Measurements from ENCODE around the gene EML1. TPM values are rescaled to one million over a fixed set of nuclear protein-coding genes. Genes with fewer than 3 reads are reported as not detected.
A peak's percentile ranks its signal among the peaks of the same experiment; 100 is the strongest.

The EML1 gene
- total RNA-seq, 1 donor from 2014 or later: 5.1 TPM

DNA sequence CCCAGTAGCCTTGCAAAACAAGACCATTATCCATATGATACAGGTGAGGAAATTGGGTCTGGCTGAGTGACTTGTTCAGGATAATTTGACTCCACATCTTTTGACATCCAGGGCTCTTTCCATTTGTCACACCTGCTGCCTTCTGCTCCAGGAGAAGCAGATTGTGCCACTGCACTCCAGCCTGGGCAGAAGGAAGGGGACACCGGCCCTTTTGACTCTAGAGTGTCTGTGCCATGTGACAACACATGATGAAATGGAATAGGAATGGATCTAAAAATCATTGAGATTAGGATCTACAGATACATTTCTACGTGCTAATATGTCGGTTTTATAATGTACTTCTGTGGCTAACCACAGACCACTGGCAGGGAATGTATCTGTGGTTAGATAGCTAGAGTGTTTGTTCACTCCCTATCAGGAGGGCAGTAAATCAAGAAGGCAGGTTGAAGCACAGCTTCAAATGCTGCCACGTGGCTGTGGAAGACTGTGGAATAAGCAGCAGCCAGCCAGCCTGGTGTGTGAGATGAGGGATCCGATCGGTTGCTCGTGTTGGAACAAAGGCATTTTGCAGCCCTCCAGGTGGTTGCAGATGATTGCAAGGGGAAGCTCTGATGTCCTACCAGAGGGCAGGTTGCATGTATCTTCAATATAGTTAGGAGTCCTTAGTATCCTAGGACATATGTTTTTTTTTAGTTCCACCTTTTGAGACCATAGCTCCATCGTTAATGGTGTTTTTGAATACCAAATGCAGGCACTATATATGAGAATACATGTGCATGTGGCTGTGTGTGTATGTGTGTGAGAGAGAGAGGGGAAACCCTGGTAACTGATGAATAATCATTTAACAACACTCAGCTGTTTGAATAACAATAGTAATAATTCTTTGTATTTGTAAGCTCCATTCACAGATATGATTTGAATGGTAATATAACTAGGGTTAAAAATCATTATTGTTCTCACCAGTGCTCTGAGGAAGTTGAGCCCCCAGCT is 28.6 kb downstream of the EML1 start:
- ATAC-seq: no peak
- no peak for DNase-seq (ENCODE audit: low spot score)

DNA sequence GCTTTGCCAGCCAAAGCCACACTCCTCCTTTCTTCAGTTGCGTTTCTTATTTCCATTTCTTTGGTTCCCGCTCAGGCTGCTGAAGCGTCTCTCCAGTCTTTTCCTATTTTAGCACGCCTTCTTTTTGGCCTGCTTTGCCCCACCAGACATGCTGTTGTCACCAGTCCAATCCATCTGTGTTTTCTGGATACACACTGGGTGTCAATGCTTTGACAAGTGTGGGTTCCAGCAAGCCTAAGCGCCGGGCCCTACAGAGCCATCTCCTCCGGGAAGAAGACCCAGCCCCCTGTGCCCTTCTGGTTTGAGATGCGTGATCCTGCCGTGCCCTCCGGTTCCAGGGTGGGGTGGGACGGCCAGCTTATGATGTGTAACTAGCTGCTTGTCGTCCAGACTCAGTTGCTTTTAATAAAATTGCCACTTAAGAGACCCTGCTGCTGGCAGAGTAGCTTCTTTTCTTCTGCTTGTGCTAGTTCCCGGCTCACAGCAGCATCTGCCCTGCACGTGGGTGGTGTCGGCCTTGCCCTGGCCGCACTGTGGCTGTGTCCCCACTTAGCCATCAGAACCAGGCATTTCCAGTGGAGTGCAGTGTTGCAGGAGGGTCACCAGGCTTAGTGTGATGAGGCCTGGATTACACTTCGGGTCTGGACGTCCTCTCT is 29.7 kb downstream of the EML1 start:
- no peak for DNase-seq (ENCODE audit: low spot score)
- ATAC-seq: no peak

DNA sequence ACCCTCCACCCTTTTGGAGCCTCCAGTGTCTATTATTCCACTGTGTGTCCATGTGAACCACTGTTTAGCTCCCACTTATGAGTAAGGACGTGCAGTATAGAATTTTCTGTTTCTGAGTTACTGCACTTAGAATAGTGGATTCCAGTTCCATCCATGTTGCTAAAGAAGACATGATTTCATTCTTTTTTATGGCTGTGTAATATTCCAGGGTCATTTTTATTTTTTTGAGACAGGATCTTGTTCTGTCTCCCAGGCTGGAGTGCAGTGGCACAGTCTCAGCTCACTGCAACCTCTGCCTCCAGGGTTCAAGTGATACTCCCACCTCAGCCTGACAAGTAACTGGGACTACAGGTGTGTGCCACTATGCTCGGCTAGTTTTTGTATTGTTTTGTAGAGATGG is 31.6 kb downstream of the EML1 start:
- ATAC-seq: no peak
- DNase-seq (ENCODE audit: low spot score): no peak

DNA sequence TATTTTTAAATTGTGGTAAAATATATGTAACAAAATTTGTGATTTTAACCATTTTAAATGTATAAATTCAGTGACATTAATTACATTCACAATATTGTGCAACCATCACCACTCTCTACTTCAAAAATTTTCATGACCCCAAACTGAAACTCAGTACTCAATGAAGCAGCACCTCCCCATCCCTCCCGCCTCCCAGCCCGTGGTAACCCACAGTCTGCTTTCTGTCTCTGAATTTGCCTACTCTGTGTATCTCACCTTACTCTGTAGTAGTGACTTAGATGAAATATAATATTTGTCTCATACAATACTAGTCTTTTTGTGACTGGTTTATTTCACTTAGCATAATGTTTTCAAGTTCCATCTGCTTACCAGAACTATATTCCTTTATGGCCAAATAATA is 36.2 kb downstream of the EML1 start:
- no peak for ATAC-seq
- DNase-seq (ENCODE audit: low spot score): no peak

DNA sequence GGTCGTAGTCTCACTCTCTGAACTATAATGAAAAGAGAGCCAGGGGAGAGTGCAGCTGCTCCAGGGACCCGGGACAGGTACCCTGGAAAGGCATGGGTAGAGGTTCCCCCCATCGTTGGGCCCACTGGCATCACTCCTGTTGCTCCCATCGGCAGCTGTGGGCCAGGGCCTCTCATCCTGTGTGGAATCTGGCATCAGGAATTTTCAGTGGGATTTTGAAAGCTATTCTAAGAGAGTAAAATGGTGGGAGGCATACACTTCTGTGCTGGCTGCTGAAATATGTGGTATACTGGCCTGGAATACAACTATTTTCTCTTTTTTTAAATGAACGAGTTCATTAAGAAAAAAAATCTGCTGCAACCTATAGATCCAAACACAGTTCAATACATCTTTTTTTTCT is 38.1 kb downstream of the EML1 start:
- no peak for ATAC-seq
- DNase-seq (ENCODE audit: low spot score): no peak

DNA sequence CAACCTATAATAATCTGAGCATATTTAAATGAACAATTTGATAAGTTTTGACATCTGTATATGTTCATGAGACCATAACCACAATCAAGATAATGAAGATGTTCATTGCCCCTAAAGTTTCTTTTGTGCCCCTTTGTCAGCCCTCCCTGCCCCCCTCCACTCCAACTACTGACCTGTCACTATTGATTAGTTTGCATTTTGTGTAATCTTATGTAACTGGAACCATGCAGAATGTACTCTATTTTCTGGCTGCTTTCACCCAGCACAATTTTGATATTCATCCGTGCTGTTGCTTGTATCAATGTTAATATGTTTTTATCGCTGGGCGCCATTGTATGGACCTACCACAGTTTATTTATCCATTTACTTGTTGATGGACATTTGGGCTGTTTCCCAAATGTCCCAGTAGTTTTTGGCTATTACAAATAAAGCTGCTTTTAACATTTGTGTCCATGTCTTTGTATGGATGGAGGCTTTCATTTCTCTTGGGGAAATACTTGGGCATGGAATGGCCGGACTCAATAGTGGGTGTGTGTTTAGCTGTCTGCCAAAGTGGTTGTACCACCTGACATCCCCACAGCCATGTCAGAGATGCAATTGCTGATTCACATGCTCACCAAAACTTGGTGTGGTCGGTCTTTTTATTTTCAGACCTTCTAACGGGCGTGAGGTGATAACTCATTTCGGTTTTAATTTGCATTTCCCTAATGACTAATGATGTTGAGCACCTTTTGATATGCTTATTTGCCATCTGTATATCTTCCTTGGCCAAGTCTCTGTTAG is 38.9 kb downstream of the EML1 start:
- DNase-seq (ENCODE audit: low spot score): no peak
- ATAC-seq: peak; percentile 63

DNA sequence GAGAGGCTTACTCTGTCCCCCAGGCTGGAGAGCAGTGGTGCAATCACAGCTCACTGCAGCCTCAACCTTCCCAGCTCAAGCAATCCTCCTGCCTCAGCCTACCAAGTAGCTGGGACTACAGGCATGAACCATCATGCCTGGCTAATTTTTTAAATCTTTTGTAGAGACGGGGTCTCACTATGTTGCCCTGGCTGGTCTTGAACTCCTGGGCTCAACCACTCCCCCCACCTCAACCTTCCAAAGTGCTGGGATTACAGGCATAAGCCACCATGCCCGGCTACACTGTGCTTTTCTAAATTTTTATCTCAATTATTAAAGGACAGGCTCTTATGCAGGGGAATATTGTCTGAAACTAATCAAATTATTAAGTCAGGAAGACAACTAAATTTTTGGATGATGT is 44.6 kb downstream of the EML1 start:
- DNase-seq (ENCODE audit: low spot score): no peak
- ATAC-seq: no peak

DNA sequence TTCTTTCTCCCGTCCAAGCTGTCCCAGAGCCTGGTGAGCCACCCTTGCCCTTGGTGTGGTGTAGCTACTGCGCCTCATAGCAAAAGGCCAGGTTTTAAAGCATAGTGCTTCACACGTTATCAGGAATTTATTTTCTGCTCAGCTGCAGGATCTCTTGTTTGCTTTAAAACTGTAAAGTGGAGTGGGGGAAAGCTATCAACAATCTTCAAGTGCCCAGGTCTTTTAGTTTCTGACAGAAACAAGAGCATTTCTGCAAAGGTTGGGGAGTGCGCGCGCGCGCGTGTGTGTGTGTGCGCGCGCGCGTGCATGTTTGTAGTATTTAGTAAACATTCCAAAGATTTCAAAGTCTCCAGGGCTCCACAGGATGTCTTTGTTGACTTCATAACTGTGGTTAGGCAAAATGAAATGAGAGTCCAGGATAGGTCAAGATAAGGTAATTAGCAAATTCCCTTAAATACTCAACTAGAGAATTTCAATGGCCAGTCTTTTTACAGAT is 45.5 kb downstream of the EML1 start:
- DNase-seq (ENCODE audit: low spot score): no peak
- ATAC-seq: peak; percentile 88

DNA sequence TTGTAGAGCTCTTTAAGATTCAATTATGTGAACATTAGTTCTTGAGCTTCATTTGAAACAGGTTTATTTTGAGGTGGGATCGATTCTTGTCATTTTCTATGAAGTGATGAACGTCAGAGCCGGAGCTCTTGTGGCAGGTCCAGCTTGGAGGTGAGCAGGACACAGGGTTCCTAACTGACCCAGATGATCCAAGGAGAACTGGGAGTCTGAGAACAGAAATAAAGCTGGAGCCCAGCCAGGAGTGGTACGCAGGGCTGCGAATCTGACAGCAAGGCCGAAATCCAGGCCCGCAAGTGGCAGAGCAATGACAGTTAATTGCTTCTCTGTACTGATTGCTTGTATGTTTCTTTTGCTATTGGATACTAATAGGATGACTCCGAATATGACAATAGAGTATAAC is 46.5 kb downstream of the EML1 start:
- no peak for DNase-seq (ENCODE audit: low spot score)

DNA sequence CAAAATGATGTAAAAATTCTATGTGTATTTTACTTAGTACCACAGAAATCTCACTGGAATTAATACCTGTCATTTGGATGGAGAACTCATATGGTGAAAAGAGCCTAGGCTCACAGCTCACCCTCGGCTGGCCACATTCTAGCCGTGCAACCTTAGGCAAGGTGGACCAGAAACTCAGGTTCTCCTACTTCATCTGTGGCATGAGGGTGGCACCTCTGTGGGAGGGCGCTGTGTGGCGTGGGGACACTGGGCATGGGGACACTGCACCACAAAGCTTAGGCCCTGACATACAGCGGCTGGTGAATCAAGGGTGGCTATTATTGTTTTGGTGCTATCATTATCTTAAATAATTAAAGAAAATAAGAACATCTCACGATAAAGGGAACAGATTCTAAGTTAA is 47.1 kb downstream of the EML1 start:
- DNase-seq (ENCODE audit: low spot score) (no peak), ATAC-seq (no peak)

More for the DNA sequence above, 46.5 kb downstream of the EML1 start:
- no peak for ATAC-seq

DNA sequence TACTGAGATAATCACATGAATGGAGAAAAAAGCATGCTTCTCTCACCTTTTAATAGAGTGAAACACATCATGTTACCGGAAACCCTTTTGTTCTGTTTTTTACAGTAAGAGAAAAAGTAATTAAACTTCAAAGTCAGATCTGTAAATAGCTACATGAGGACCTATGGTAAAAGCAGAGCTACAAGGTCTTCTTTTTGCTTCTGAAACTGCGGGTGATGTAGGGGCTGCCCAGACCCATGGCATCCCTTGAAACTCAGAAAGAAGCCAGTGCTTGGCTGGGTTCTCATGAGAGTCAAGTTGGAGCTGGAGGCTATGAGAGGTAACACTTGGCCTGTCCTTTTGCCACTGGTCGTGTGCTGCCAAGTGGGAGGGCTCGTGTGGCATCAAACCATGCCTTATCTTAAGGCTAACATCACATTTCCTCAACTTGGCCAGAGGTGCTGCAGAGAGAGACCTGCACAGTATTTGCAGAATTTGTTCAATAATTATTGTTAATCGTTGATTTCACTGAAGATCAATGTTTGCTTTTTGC is 47.6 kb downstream of the EML1 start:
- ATAC-seq: no peak
- no peak for DNase-seq (ENCODE audit: low spot score)

DNA sequence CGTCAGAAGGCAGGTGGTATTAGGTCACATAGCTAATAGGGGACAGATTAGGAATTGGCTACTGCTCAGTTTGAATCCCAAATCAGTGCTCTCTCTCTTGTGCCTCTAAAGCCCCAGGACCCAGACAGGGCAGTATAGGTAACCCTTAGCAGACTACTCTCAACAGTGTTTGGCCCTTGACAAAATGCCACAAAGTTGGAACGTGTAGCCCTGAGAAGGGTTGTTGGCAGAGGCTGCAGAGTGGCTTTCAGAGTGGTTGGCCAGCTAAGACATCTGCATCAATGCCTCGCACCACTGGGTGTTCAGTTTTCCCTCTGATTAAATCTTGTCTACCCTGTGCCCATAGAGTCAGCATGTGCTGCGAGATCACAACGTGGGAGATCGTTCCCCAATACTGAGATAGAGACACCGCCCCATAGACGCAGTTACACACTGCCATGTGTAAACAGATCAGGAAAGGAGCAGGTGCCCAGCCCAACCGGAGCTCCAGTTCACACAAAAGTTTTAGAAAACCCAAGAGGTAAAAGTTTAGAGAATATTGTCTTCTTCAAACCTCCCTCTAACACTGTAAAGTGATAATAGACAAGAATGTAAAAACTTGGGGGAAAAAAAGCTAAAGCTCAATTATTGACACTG is 48.3 kb downstream of the EML1 start:
- ATAC-seq: no peak
- DNase-seq (ENCODE audit: low spot score): no peak

DNA sequence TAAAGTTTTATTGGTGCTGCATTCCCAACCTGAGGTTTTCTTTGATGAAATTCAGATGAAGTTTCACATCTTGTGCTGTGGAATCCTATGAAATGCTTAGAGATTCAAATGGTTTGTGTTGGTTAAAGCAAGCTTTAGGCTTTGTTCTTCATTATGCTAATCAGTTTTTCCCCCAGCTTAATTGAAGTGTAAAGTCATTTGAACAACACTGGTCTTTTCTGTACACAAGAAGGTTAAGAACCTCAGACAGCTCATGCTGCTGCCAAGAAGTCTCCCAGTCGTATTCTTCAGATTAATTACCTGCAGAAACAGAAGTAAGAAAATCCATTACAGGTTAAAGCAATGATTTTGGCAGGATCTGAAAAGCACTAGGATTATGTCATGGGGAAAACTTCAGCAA is 48.9 kb downstream of the EML1 start:
- DNase-seq (ENCODE audit: low spot score) (no peak), ATAC-seq (no peak)

DNA sequence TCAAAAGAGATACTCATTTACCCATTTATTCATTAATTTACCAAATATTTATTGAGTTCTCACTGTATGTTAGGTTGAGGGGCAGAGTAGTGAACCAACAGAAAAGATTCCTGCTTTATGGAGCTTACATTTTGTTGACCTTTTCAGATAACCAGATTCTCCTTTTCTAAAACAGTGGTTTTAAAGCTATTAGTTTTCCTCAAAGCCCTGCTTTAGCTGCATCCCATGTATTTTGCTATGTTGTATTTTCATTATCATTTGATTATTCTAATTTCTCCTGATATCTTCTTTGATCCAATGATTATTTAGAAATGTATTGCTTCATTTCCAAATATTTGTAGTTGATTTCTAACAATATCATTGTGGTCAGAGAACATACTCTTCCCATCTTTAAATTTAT is 53.6 kb downstream of the EML1 start:
- ATAC-seq: no peak
- no peak for DNase-seq (ENCODE audit: low spot score)

DNA sequence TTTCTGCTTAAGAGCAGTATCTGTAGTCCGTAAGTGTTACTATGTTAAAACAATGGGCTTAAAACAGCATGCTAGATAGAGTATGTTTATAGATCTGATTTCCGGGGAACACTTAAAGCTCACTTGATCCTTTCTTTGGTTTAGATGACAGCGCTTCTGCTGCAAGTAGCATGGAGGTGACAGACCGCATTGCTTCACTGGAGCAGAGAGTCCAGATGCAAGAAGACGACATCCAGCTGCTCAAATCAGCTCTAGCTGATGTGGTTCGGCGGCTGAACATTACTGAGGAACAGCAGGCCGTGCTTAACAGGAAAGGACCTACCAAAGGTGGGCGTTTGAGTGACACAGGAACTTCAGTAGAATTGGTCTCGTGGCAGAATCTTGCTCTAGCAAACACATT is 57.5 kb downstream of the EML1 start:
- DNase-seq (ENCODE audit: low spot score) (no peak), ATAC-seq (no peak)

DNA sequence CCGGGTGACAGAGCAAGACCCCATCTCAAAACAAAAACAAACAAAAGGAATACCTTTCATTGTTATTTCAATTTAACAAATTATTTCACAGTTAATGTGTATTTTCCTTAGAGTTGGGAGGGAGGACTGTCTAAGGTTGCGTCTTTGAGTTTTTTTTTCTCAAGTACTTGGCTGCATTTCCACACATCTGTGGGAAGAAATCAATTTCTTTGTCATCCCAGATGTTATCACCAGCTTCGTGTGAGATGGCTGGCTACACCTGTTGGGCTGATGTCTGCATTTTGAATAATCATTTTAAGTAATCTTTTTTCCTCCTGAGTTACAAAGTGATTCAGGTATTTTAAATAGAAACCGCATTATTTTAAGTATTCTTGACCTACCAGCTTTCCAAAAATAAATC is 59.4 kb downstream of the EML1 start:
- no peak for ATAC-seq
- no peak for DNase-seq (ENCODE audit: low spot score)

DNA sequence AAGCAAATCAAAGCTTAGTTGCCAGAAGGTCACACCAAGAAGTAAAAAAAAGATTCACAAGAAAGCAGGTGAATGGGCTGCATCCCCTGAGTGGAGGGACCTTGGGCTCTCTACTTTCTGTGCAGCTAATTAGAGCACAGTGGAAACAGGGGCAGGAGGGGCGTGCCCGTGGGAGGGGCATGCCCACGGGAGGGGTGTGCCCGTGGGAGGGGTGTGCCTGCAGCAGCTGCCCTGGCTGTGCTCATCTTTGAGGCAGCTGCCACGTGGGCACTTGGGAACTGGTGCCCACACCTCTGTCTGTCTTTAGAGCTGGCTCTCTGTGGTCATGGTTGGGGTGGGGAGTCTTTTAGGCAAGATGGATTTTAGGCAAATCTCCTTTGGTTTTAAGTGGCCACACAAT is 60.0 kb downstream of the EML1 start:
- ATAC-seq: peak; percentile 27

DNA sequence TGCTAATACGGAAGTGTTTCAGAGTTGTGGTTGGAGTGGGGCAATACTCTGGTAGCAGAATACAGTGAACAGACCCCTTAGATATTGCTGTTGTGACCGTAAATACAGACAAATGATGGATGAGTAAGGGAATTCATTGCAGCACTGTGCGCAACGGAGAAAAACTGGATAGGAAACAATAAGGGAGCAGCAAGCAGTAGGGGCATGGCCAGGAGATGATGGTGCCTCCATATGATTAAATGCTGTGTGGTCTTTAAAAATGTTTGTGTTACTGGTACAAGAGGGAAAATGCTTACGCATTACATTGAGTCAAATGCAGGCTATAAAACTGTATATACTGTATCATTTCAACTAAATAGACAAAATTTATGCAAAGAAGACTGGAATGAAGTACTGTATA is 61.6 kb downstream of the EML1 start:
- DNase-seq (ENCODE audit: low spot score) (no peak), ATAC-seq (no peak)

More for the DNA sequence above, 60.0 kb downstream of the EML1 start:
- DNase-seq (ENCODE audit: low spot score): no peak

DNA sequence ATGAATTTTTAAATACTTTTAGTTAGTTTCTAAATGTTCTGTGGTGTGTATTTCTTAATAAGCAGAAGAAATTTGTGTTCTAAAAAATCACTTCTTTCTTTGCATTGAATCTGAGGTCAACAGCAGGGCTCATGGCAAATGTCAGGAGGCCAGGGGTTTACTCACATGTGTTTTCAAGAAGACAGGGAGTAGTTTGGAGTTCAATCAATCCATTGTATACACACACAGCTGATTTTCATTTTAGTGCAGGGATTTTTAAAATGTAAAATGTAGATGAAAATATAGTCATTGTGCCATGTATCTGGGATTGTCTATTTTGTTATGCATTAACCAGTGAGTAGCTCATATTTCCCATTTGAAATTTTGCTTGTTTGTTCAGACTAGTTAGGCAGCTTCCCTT is 62.1 kb downstream of the EML1 start:
- no peak for ATAC-seq
- no peak for DNase-seq (ENCODE audit: low spot score)

DNA sequence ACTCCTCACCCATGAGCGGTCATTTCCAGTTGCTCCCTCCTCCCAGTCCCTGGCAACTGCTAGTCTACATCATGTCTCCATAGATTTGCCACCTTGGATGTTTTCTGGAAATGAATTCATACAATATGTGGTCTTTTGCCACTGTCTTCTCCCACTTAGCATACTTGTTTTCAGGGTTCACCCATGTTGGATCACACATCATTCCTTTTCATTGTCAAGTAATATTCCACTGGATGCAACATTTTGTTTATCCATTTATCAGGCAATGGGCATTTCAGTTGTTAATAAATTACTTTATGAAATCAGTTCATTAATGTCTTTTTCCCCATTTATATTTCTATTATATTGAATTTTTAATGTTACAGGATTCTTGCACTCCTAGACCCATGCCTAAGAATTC is 64.3 kb downstream of the EML1 start:
- ATAC-seq (no peak), DNase-seq (ENCODE audit: low spot score) (no peak)

DNA sequence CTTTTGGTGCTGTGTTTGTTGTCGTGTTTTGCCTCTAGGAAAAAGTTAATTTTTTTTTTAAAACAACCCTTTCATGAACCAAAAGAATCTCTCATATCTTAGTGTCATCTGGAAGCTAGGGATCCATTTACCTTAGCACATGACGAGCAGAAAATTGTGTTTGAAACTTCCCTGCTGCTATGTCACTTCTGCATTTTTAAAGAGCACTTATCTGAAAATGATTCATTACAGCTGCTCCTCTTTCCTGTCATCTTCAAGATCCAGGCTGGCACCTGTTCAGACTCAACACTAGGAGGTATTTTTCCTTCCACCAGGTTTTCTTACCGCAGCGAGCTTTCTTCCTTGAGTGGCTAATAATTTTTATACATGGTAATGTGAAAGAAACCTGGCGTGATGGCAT is 67.0 kb downstream of the EML1 start:
- no peak for DNase-seq (ENCODE audit: low spot score)
- ATAC-seq: no peak

Data from left lobe of liver (tissue), 2 donors.